Keratinocyte (primary cell): ENCODE measurements around the gene NLRP9.

Experiments used
- EZH2 ChIP-seq: IDR thresholded peaks from one replicate; pipeline ENCODE4 v1.6.1; 2012; ENCODE audit warnings: inconsistent platforms, mild to moderate bottlenecking, low read length, moderate library complexity
- TF ChIP-seq, protein P1 (sequence below), 3 experiments: IDR thresholded peaks in 1 of 3; conservative IDR thresholded peaks in 1 of 3; optimal IDR thresholded peaks in 1 of 3; 2 replicates in 2 of 3; 3 replicates in 1 of 3; pipeline versions ENCODE3 to v1.5.1; 2011; ENCODE audit warnings: low read length in 3 of 3, mild to moderate bottlenecking in 3 of 3, moderate library complexity in 2 of 3, control low read depth in 1 of 3, inconsistent platforms in 1 of 3; ENCODE audit not compliant: insufficient read depth in 2 of 3; ENCODE audit errors: extremely low read depth in 1 of 3

DNA sequence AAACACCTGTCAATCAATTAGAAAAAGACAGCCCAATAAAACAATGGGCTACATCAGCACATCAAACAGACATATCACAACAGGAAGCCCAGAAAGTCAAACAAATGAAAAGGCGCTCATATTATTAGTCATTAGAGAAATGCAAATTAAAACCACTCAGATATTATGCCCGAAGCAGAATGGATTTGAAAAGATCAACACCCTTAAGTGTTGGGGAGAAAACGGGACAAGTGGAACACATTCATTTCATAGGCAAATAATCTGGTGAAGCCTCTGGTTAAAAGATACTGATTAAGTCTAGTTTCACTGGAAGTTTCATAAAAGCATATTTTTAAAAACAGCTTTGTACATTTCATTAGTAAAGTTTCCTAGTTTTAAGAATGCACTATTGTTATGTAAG, 17.4 kb downstream of the NLRP9 start:
- TF ChIP-seq, protein P1, sequence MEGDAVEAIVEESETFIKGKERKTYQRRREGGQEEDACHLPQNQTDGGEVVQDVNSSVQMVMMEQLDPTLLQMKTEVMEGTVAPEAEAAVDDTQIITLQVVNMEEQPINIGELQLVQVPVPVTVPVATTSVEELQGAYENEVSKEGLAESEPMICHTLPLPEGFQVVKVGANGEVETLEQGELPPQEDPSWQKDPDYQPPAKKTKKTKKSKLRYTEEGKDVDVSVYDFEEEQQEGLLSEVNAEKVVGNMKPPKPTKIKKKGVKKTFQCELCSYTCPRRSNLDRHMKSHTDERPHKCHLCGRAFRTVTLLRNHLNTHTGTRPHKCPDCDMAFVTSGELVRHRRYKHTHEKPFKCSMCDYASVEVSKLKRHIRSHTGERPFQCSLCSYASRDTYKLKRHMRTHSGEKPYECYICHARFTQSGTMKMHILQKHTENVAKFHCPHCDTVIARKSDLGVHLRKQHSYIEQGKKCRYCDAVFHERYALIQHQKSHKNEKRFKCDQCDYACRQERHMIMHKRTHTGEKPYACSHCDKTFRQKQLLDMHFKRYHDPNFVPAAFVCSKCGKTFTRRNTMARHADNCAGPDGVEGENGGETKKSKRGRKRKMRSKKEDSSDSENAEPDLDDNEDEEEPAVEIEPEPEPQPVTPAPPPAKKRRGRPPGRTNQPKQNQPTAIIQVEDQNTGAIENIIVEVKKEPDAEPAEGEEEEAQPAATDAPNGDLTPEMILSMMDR (optimal IDR thresholded peaks at IDR 0.05 in 1 of 3, IDR thresholded peaks at IDR 0.05 in 1 of 3, conservative IDR thresholded peaks at IDR 0.05 in 1 of 3; ENCODE audit: extremely low read depth in 1 of 3, insufficient read depth in 2 of 3, low read length in 3 of 3) = no peak
- no peak for TF ChIP-seq EZH2
